ENCODE data around the gene ABLIM1. TPM values are rescaled to one million over a fixed set of nuclear protein-coding genes. Genes with fewer than 3 reads are reported as not detected.

The ABLIM1 gene
- total RNA-seq, 1 donor from 2014 or later: 72.3 TPM

Small RNAs within 50 kb of the gene (small RNA-seq; reads per million reads assigned to genes)
- gene RN7SL384P (ENCODE audit: low replicate concordance): not detected

Other genes starting within 250 kb of the ABLIM1 start
- gene FHIP2A, start 163.5 kb upstream of the ABLIM1 start, total RNA-seq: 42.3 TPM

Measured in temporal lobe (tissue), 2 donors.